HG03432 (cell line): ENCODE results near the gene P3H4.

Source experiments
- ATAC-seq: cut with Tn5 transposase; IDR thresholded peaks from one replicate; pipeline ENCODE4 v1.9.1; 2021; ENCODE audit warnings: mild to moderate bottlenecking, moderate library complexity; ENCODE audit not compliant: unreplicated experiment

The P3H4 gene

DNA sequence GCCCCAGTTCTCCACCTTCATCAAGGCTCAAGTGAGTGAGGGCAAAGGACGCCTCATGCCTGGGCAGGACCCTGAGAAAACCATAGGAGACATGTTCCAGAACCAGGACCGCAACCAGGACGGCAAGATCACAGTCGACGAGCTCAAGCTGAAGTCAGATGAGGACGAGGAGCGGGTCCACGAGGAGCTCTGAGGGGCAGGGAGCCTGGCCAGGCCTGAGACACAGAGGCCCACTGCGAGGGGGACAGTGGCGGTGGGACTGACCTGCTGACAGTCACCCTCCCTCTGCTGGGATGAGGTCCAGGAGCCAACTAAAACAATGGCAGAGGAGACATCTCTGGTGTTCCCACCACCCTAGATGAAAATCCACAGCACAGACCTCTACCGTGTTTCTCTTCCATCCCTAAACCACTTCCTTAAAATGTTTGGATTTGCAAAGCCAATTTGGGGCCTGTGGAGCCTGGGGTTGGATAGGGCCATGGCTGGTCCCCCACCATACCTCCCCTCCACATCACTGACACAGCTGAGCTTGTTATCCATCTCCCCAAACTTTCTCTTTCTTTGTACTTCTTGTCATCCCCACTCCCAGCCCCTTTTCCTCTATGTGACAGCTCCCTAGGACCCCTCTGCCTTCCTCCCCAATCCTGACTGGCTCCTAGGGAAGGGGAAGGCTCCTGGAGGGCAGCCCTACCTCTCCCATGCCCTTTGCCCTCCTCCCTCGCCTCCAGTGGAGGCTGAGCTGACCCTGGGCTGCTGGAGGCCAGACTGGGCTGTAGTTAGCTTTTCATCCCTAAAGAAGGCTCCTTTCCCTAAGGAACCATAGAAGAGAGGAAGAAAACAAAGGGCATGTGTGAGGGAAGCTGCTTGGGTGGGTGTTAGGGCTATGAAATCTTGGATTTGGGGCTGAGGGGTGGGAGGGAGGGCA is 10.7 kb upstream of the P3H4 start:
- ATAC-seq, result no peak

- ATAC-seq, result no peak
Measured at GRCh38 chr17:41821776-41822175, 10.0 kb upstream of the P3H4 start.

DNA sequence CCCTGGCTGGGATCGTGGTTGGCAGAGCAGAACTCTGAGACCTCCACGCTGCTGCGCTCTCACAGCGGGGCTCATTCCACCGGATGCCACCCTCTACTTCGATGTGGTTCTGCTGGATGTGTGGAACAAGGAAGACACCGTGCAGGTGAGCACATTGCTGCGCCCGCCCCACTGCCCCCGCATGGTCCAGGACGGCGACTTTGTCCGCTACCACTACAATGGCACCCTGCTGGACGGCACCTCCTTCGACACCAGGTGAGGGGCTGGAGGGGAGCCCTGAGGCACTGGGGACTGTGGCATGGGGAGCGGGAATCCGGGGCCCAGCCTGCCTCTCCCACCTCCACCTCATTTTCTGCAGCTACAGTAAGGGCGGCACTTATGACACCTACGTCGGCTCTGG is 6.3 kb upstream of the P3H4 start:
- ATAC-seq, result no peak

DNA sequence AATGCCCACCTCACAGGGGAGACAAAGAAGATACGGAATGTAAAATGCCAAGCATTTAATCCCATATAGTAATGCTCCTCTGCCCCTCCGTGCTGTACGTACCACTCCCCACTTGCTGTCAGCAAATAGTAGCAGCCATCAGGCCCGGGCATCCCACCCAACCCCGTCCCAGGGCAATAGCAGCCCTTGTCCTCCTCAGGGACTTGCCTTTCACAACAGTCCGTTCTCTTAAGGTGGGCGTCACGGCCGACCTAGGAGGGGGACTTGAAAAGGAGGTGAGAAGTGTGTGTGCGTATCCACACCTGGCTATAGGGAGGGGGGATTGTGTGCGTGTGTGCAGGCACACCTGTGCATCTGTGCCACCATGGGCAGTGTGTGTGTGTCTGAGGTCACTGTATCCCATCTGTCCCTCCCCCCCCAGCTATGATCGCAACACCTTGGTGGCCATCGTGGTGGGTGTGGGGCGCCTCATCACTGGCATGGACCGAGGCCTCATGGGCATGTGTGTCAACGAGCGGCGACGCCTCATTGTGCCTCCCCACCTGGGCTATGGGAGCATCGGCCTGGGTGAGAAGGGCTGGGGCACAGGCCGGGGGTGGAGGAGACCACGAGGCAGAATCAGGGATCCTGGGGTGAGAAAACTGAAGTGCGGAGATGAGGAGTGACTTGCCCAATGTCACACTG is 5.0 kb upstream of the P3H4 start:
- no peak for ATAC-seq

DNA sequence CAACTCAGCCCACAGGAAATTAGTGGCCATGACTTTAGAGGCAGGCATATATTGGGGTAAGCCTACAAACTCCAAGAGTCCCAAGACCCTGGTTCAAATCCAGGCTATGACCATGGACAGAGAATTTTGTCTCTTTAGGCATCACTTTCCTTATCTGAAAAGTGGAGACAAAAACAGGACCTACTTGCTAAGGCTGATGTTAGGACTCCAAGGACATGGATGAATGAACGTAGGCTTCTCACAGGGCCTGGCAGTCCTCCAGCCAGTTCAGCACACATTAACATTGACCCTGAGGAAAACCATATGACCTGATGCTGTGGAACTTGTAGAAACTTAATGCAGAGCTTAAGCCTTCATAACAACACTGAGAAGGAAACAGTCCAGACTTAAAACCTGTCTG is 2.4 kb upstream of the P3H4 start:
- ATAC-seq, result no peak

DNA sequence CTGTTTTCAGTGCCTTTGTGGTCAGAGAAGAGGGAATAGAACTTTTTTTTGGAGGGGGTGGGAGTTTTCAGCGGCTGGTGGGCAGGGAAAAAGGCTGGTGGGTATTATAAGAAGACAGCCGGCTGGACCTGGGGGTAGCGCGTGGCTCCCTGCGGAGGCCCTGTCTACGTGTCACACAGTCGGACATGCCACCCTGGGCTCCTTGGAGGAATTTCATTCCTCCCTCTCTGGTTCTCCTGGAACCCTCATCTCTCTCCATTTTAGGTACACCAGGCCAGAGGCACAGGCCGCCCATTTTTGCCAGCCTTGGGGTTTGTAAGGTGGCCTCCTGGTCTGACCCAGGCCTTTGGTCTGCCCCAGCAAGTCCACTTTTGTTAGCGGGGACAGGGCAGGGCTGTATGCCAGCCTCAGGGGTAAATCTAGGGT is 2.0 kb upstream of the P3H4 start:
- ATAC-seq, result no peak

GRCh38 chr17:41813152-41813680 is 1.5 kb upstream of the P3H4 start:
- no peak for ATAC-seq

- ATAC-seq, result no peak
Measured at GRCh38 chr17:41812381-41813151, 817 bp upstream of the P3H4 start, which contains the start of gene FKBP10. Gene FKBP10 (plus strand): TSS chr17:41813004. CDS start chr17:41813035, 31 bp downstream.

- ATAC-seq, result peak; percentile 7
Measured at GRCh38 chr17:41810659-41811548, 845 bp downstream of the P3H4 start.

DNA sequence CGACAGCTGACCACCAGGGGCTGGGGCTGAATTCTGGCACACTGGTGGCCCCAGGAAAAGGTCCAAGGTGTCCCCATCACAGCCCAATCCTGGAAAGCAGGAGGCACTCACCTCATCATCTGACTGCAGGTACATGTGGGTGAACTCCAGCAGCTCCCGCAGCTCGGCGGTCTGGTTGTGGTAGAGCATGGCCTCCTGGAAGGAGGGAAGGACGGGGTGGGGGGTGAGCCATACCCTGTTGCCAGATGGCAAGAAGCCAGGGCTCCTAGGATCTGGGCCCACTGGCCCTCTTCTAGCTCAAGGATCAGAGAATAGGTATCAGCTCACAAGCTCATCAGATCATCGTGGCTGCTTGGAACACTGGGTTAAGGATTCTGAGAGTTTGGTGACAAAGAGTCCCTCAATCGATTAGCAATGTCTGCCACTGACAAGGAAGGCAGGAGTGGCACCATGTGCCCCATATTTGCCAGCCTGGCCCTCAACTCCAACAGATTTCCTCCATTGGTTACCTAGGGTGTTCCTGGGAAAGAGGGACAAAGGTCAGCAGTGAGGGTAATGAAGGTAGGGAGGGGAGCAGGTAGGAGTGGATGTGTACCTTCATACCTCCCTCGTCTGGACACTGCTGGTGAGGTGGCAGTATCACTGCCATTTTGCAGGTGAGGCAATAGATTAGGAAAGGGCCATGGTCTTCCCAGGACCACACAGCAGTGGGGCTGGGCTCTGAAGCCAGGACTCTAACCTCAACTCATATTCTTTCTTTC is 4.9 kb downstream of the P3H4 start:
- ATAC-seq, result no peak

DNA sequence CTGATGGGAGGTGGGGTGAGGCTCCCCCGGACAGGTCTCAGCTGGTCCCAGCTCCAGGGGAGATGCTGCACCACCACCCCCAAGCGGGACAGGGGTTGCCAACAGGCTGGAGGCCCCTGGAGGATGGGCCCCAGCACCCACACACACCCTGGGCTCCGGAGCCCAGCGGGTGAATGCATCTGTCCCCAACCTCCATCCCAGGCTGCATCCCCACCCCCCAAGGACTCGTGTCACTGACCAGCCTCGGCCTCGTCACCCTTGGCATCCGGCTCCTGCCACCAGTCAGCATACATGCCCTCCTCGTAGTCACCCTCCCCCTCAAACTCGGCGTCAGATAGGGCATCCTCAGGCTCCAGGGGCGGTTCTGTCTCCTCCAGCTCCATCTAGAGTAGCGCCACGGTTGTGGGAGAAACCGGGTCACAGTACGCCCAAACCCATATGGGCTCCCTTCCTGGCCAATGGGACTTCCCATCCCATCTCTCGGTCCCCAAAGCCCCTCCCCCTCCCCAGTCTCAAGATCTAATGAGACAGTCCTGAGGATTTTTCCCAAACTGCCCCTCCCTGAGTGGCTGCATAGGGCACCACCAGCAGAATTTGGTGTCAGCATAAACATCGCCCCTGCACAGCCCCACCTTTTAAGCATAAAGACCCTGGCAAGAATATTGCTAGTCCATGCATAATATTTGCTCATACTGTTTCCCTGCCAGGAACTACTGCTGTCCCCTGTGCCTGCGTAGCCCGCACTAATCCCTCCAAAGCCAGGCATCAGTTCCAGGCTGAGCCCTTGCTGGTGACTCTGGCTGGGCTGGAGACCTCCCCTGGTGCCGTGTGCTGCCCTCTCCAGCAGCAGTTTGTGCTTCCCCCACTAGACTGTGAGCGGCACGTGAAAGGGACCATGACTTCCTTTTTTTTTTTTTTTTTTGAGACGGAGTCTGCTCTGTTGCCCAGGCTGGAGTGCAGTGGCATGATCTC is 8.4 kb downstream of the P3H4 start:
- no peak for ATAC-seq

- no peak for ATAC-seq
Measured at GRCh38 chr17:41801374-41802271, 10.1 kb downstream of the P3H4 start.

DNA sequence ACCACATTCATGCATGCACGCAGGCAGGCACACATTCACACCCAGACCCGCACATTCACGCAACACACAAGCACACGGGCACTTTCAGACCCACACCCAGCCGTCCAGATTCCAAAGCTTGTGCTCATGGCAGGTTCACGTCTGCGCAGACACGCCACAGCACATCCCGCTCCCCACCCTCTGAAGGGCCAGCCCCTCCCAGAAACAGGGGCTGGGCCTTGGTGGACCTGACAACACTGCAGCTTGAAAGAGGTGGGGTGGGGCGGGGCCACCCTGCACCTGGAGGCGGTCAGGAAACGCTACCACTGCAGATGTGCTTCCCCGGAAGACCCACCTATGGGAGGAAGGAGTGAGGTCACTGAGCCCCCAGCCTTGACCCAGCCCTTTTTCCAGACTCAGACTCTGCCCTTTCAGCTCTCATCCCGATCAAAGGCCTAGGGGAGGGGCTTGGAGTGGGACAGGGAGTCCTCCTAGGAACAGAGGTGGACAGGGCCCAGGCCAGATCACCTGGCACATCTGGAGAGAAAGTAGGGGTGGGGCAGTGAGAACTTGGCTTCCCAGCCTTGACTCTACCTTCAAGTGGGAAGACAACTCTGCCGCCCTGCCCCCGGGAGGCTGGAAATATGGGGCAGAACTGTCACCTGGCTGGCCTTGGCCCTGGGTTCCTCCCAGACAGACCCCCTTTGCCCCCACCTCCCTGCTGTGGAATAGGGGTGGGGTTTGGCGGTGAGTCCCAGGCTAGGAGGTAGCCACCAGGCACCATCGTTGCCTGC is 11.0 kb downstream of the P3H4 start:
- ATAC-seq, result no peak

DNA sequence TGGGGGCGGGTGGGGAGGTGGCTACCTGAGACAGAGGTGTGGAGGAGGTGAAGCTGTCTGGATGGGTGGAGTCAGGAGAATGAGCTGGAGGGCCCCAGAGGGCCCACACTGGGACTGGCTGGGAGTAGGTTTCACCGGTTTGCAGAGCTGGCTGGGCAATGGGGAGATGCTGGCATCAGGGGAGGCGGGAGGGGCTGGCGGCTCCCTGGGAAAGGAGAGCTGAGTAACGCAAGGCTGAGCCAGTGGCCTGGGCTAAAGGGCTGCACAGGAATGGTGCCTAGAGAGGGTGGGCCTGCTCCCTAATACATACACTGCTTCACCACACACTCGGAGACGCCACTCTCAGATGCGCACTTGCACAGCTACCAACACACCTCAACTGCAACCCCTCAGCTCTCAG is 12.4 kb downstream of the P3H4 start:
- no peak for ATAC-seq

DNA sequence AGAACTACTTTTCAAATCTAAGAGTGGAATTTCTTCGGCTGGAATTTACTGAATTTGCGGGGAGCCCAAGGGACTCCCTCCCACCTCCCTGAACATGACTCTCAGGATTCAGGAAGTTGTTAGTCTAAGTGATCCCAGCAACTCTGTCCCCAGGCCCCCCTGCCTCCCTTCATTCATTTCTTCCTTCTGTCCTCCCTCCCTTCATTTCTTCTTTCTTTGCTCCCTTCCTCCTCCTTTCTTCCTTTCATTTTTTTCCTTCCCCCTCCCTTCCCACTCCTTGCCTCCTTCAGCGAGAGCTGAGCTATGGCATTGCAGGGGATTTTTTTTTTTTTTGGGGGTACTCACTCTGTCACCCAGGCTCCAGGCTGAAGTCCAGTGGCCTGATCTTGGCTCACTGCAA is 14.4 kb downstream of the P3H4 start:
- ATAC-seq, result no peak

DNA sequence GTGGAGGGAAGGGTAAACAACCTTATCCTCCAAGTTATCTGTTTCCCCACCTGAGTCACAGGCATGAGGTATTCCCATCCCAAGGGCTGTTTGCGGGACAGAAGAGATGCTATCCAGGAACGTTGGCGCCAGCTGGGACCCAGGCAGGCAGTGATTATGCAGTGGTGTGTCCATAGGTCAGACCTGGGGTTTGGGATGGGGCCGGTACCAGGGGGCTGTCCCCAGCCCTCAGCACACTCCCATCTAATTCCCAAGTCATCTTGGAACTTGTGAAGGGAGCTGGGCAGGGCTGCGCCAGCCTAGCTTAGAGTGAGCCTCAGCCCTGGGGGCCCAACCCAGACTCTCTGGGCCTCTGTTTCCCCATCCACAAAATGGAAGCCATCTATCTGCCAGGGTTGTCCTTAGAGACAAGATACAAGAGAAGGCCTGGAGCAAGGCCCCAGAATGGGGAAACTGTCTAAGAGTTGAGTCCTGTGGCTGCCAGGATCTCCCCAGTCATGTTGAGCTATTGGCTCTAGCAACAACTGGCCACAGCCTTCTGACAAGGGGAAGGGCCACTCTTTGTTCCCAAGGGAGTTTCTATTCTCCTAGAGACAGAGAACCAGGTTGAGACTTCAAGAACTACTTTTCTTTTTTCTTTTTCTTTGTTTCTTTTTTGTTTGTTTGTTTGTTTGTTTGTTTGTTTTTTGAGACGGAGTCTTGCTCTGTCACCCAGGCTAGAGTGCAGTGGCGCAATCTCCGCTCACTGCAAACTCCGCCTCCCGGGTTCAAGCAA is 15.4 kb downstream of the P3H4 start:
- no peak for ATAC-seq
